NOMO-1 treated with dmso at 0.1 percent for 144 hours (cell line): ENCODE measurements around the gene SERPIND1.
"Not testable (repeated sequence)": the region's sequence is repeated elsewhere in the genome, so short reads cannot be mapped to it uniquely, and the experiment has no call there.

Source experiments
- DNase-seq: peaks from one replicate; lab custom pipeline; 2025; ENCODE audit not compliant: unreplicated experiment; lab: John Stamatoyannopoulos, UW

SERPIND1 gene

DNA sequence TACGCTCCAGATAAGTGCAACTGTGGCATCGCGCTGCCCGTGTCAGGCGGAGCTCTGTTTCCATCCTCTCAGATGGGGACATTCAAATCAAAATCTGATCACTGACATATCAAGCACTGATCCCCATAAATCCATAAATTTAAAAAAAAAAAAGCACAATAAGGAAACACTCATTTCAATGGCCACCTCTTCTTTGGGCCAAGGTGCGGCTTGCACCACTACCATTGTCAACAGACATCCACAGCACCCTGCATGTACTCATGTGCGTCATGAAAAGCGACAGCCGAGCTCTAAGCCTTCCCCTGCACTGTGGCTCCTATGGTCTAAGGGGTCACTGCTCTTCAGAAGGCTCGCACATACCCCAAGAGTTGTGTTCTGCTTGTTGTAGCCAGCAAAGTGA lies 26.7 kb upstream of the SERPIND1 start:
- no peak for DNase-seq

- DNase-seq, result no peak
These were observed 25.8 kb upstream of the SERPIND1 start for GRCh38 chr22:20748082-20748481.

DNA sequence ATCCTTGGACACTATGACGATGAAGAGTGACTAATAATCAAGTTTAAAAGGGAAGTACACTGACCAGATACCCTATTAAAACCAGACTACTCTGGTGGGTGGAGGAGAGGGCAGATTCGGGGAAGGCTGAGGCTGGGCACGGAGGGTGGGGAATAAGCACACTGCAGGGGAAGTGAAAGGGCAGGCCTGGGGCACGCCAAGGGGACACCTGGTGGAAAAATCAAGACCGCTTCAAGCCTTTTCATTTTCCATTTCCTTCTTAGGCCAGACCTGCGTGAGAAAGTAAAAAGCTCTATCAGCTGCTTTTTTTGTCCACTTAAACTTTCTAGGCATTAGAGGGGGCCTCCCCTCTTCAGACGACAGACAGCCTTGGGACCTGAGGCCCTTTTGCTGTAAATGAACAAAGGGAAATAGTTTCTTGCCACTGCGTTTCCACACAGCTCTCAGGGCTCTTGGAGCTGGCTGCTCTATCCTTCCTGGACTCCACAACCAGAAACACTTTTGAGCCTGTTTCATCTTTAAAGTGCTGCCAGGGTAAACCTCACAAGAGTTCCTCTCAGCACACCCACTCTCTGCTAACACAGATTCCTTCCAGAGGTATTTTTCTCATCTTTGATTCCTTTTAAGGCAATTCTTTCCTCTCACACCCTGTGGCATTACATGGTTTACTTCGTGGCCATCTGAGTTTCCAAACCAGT lies 25.0 kb upstream of the SERPIND1 start:
- peak; percentile 6 for DNase-seq

DNA sequence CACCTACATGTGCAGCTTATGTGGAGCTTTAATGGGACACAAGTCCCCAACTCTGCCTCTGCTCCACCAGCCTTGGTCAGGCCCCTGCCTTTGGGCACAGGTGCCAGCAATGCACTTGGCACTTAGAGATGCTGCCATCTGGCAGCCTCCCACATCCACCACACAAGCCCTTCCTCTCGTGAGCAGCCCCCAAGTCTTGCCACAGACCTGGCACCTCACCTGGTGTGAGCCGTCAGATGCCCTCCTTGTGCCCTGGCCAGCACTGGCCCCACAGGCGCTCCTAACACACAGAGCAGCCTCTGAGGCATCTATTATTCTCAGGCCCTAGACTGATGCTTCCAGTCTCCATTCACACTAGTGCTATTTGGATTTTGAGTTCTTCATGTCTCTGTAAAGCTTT lies 24.5 kb upstream of the SERPIND1 start:
- DNase-seq, result no peak

DNA sequence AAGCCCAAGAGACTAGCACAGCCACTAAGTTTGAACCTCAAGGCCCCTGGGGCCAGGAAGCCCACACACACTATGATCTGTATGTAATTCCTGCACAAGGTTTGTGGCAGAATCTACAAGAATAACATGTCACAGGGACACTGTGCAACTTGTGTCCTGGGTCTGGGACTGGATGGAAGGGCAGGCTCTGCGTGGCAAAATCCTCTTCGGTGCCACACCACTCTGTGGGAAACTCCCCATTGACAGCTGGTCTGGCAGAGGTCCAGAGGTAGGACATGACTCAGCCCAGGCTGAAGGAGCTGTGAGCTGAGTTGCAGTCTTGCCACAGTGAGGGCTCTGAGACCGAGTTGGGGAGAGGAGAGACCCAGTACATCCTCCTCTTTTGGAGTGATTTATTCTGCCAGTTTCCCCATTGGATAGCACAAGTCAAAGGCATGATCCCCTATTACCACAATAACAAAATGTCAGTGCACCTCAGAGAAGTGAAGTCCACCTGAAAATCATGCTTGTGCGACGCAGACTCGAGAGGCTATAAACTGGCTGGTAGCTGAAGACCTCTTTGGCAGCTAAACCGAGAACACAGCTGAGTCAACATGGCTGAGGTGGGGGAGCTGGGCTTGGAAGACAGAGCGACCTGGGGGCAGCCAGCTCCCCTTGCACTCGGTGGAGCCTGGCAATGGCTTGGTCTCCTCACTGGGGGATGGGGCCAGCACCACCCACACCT lies 23.3 kb upstream of the SERPIND1 start:
- DNase-seq, result no peak

GRCh38 chr22:20751185-20751851 lies 22.6 kb upstream of the SERPIND1 start:
- DNase-seq, result no peak

DNA sequence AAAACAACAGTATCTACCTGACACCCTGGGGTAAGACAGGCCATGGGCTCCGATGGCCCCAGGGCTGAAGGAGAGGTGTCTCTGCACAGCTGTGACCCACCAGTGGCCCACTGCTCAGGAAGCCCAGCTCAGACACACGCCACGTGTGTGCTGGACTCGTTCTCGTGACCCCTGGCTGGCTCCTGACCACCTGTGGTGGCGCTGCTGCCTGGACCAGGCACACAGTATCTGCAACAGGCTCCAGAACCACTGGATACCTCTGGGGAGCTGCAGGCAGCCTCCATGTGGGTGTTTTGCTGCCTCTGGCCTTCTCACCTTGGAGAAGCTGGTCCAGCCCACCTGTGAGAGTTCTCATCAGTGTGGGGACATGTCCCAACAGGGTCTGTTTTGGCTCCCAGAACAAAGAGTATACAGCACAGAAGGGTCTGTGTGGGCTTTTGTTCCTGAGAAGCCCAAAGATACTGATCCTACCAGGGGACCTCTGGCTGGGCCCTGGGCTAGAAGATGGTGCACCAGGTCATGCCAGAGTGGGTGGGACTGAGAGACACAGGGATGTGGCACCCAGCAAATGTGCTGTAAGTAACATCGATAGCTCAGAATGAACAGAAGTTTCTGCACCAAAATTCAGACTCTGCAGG lies 21.7 kb upstream of the SERPIND1 start:
- no peak for DNase-seq

- no peak for DNase-seq
These were observed 21.0 kb upstream of the SERPIND1 start for GRCh38 chr22:20752873-20753272.

DNA sequence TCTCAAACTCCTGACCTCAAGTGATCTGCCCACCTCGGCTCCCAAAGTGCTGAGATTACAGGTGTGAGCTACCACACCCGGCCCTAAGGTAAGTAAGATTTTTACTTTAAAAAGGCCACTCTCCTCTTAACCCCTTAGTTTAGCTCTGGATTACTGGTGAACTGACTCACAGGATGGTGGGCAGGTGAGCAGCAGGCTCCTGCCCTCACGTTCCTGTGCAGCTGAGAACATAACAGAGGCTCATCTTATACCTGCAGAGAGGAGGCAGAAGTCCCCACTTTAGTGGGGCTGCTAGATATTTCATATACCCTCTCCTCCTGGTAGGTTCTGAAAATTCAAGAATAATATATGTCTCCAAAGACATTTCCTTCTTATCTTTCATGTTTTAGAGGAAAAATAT lies 17.1 kb upstream of the SERPIND1 start:
- no peak for DNase-seq

- no peak for DNase-seq
These were observed 15.2 kb upstream of the SERPIND1 start for GRCh38 chr22:20758688-20759087.

DNA sequence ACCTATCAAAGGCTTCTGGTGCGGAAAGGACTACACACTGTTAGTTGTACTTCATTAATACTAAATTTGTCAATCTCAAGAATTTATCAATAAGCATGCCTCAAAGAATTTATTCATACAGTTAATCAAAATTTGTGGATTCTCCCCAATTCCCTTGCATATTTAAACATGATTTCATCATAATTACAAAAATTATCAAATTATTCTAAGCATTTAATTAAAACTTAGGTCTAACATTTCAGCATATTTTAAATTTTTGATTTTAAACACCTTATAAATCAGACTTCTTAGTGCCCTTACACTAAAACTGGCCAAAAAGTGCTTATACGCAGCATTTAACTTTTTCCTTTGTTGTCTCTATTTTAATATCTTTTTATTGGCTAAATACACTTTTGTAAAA lies 13.8 kb upstream of the SERPIND1 start:
- no peak for DNase-seq

GRCh38 chr22:20761536-20761935 lies 12.4 kb upstream of the SERPIND1 start:
- DNase-seq, result no peak

- DNase-seq, result no peak
These were observed 11.6 kb upstream of the SERPIND1 start for GRCh38 chr22:20762233-20762796.

DNA sequence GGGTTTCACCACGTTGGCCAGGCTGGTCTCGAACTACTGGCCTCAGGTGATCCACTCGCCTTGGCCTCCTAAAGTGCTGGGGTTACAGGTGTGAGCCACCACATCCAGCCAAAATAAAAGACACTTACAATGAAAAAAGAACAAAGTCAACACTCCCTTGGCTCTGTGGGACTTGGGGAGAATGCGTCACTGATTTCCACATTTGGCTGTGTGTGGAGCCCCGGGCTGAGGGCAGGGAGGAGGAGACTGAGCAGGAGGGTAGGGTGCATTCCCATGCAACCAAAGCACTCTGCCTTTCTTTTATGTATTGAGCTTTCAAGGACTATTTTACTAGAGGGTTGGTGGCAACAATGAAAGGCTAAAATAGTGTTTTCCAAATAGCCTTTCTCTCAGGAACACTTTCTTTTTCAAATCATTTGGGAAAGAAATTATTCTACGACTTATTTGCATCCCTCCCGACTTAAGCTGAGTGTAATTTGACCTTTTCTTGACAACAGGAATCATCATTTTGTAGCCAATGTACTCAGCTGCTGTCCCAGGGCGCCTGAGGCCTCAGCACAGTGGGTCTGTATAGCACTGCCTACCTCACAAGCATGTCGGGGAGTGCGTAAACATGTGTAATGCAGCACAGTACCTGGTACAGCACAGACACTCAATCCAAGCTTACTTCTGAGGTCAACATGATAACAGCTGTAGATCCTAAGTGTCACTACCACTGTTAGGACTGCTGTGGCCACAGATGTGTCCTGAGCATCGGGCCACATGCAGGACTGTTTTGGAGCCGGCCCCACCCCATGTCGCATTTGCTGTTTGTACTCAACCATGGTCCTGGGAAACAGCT lies 10.1 kb upstream of the SERPIND1 start:
- DNase-seq, result no peak

- DNase-seq, result no peak
These were observed 9.5 kb upstream of the SERPIND1 start for GRCh38 chr22:20764471-20764720.

- DNase-seq, result no peak
These were observed 9.2 kb upstream of the SERPIND1 start for GRCh38 chr22:20764729-20765128.

DNA sequence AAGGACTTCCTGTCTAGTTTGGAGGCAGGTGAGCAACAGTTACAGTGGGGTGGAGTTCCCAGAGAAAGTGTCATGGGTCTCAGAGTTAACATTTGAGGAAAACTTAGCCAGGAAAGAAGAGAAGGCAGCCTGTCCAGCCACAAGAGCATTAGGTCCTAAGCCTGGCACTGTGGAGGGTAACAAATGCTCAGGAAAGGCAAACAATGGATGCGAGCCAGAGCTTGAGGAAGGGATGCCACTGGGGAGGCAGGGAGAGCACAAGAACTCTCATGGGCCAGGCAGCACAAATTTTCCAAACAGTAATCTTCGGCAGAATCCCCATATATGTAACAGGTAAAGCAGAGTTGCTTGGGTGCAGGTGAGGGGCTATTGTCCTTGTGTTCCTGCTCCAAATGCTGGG lies 8.0 kb upstream of the SERPIND1 start:
- DNase-seq, result no peak

GRCh38 chr22:20766530-20766929 lies 7.4 kb upstream of the SERPIND1 start:
- no peak for DNase-seq

DNA sequence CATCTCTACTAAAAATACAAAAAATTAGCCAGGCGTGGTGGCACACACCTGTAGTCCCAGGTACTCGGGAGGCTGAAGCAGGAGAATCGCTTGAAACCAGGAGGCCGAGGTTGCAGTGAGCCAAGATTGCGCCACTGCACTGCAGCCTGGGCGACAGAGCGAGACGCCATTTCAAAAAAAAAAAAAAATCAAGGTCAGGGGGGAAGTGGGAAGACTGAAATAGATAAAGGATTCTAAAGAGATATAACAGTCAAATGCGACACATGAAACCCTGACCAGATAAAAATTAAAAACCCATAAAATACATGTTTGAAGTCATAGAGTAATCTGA lies 4.5 kb upstream of the SERPIND1 start:
- DNase-seq, result not testable (repeated sequence)

- no peak for DNase-seq
These were observed 1.8 kb upstream of the SERPIND1 start for GRCh38 chr22:20771918-20772625.
